Cardiac fibroblast (primary cell): ENCODE data around the gene JADE2.

ENCODE experiments used
- DNase-seq, 2 donors: peaks; one replicate each; pipeline versions ENCODE4 v3.0.0 to v3.0.0-alpha.2; 2010; ENCODE audit warnings: low read depth in 2 of 2
- H3K4me3 ChIP-seq, 2 donors: replicated peaks in 1 of 2; 1 replicate in 1 of 2; 2 replicates in 1 of 2; pipeline ENCODE4 v1.5.1; 2011; ENCODE audit warnings: low read depth in 2 of 2, low read length in 2 of 2, mild to moderate bottlenecking in 2 of 2, moderate library complexity in 1 of 2
- TF ChIP-seq, protein P1 (sequence below): IDR thresholded peaks from one replicate; pipeline ENCODE4 v1.5.1; 2011; ENCODE audit warnings: low read depth, mild to moderate bottlenecking, low read length, inconsistent platforms

The JADE2 gene

DNA sequence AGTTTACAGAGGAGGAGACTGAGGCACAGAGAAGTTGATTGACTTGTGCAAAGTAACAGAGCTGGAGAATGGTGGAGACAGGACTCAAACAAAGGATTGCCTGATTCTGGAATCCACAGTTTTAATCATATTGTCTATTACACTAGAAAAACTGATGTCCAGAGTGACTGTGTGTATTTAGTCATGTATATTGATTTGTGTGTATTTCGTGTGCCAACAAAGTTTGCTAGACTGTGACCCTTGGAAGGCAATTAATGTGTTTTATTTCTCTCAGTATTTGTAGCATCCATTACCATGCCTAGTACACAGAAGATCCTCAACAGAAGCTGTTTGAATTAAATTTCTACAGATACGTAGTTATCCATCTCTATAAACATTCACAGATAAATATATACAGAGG lies 5.5 kb upstream of the JADE2 start:
- TF ChIP-seq, protein P1, sequence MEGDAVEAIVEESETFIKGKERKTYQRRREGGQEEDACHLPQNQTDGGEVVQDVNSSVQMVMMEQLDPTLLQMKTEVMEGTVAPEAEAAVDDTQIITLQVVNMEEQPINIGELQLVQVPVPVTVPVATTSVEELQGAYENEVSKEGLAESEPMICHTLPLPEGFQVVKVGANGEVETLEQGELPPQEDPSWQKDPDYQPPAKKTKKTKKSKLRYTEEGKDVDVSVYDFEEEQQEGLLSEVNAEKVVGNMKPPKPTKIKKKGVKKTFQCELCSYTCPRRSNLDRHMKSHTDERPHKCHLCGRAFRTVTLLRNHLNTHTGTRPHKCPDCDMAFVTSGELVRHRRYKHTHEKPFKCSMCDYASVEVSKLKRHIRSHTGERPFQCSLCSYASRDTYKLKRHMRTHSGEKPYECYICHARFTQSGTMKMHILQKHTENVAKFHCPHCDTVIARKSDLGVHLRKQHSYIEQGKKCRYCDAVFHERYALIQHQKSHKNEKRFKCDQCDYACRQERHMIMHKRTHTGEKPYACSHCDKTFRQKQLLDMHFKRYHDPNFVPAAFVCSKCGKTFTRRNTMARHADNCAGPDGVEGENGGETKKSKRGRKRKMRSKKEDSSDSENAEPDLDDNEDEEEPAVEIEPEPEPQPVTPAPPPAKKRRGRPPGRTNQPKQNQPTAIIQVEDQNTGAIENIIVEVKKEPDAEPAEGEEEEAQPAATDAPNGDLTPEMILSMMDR = no peak
- H3K4me3 ChIP-seq = no peak overlapping the region

DNA sequence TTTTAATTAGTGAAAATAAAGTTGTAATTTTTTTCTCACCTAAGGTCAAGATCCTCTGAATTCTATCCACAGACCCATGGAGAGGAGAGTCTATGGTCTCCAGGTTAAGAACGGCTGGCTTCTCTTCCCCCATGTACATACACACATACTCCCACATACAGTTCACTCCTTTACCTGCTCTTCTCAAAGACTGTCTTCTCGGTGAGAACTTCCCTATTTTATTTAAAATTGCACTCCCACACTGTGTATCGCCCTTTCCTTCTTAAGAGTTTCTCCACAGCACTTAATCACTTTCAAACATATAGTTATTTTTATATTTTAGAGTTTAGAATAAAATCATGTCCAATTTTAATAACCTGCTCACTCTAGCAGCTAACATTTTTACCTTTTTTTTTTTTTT lies 3.6 kb upstream of the JADE2 start:
- TF ChIP-seq, protein P1 = no peak
- no peak for DNase-seq
- no peak overlapping the region for H3K4me3 ChIP-seq

More for the DNA sequence above, 5.5 kb upstream of the JADE2 start:
- no peak for DNase-seq

DNA sequence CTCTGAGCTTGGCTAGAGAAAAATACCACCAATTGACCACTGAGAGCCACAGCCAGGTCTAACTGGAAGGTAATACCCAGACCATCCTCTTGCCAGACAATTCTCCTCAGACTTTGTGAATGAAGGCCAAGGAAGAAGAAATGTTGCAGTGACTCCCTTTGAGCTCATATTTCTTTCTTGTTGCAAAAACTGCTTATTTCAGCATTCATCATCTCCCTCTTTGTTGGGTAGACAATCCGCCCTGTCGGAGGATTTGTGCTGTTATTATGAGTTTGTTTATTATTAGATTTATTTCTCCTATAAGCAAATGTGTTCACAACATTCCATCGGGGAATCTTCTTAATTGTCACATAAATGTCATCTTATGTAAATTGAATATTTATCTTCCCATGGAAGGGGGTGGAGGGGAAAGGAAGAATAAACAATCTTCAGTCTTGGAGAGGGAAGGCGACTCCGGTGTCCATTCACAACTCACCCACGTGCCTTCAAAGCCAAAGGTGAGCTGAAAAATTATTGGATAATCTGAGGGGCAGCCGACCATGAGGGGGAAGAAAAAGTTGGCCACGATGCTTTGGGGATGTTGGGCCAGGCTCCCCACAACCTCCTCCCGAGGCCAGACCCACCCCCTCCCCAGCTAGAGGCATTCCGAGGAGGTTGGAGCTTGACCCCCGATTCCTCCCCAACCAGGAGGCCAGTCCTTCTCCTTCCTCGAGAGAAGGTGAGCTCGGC lies 1.8 kb upstream of the JADE2 start:
- DNase-seq = no peak
- H3K4me3 ChIP-seq = peak overlapping the region; percentile 17 to 91
- TF ChIP-seq, protein P1 = no peak

DNA sequence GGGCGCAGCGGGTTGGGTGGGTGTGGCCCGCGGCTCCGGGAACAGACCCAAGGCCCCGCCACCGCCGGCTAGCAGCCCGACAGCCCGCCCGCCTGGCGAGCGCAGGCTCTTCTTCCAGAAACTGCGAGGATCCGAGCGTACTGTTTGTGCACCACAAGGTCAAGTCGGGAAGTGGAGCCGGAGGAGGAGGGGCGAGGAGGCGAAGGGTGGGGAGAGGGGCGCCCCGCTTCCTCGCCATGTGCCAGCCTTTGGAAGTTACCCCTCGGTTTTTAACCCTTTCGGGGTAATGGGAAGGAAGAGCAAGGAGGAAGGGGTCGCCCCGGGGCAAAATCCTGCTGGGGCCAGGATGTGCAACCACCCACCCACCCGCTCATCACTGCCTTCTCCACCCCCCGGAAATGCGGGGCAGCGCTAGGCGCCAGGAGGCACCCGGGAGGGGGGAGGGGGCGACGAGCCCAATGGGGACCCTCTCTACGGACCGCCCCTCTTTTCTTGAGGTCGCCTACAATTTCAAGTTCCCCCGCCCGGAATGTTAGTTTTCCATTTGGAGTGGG lies 1.1 kb upstream of the JADE2 start:
- TF ChIP-seq, protein P1 = no peak
- peak overlapping the region; percentile 83 to 91 for H3K4me3 ChIP-seq
- DNase-seq = peak; percentile 75 to 89

DNA sequence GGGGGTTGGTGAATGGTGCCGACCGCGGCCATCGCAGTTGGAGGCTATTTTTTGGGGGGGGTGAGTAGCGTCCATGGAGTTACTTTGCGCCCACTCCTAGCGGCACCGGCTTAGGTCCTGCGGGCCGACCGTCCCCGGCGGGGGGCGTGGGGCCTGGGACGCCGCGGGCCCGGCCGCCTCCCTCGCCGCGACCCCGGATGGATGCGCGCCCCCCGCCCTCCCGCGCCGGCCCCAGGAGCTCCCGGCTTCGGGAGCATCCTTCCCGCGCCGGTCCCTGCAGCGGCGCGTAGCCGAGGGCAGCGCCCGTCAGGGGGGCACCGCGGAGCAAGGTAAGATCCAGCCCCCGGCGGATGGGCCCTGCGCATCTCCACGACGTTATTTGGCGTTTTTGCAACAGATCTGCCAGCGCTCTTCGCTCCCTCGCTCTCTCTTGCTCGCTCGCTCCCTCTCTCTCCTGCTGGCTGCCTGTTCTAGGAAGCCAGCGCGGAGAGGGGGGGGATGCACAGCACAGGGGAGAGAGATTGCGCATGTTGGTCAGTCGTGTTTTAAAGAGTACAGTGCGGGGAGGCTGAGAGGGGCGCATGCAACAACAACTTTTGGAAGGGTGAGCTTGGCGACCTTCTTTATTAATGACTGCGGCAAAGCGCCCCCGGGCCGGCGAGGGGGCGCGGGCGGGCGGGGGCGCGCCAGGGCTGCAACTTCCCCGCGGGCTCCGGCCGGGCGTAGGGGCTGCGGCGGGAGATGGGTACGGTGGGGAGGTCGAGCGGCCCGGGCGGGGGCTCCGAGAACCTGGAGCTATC lies 413 bp downstream of the JADE2 start:
- peak overlapping the region; percentile 83 to 91 for H3K4me3 ChIP-seq
- peak; percentile 79 to 85 for DNase-seq
- TF ChIP-seq, protein P1 = no peak

DNA sequence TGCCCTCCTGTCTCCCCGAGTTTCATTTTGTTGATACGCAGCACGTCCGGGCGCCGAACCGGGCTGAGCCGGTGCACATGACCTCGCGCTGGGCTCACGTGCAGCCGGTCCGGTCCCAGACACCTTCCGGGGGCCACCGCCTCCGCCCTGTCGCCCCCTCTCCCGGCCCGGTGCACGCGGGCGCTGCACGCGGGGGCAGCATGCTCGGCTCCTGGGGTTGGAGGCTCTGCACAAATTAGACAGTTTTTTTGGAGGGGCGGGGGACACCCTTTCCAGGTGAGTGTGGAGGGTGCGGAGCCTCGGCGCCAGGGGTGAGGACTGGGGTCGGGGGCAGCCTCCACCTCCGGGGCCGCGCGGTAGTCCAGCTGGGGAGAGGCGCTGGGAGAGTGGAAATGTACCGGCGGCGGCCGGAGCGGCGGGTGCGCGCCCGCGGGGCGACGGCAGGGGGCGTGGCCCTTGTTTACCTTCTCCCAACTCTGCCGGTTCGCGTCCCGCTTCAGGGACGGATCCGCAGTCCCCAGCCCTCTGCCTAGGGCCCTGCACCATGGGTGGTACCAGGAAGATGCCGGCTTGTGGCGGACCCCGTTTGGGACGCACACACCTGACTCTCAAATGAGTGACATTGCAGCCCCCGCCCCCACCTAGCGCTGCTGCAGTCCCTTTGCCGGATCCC lies 1.1 kb downstream of the JADE2 start:
- TF ChIP-seq, protein P1 = peak; percentile 11
- peak overlapping the region; percentile 83 to 91 for H3K4me3 ChIP-seq
- DNase-seq = peak in 1 of 2 donors; percentile 76
